Trophoblast cell (in vitro differentiated cells and primary cell): ENCODE results near the gene TAS1R3.
A peak's percentile ranks its signal among the peaks of the same experiment; 100 is the strongest.

Experiments used
- DNase-seq, 2 donors: peaks; one replicate each; pipeline ENCODE4 v3.0.0-alpha.2; 2016
- H2AFZ ChIP-seq: 2 replicates; pipeline ENCODE4 v1.6.1; 2013; ENCODE audit warnings: low read length, moderate library complexity, mild to moderate bottlenecking; ENCODE audit not compliant: insufficient read depth, poor library complexity
- H2AK5ac ChIP-seq: 2 replicates; pipeline ENCODE4 v1.6.1; 2013; ENCODE audit warnings: mild to moderate bottlenecking, low read length
- H2BK120ac ChIP-seq: 2 replicates; pipeline ENCODE4 v1.6.1; 2013; ENCODE audit warnings: low read length, mild to moderate bottlenecking, moderate library complexity; ENCODE audit not compliant: insufficient read depth, poor library complexity
- H2BK12ac ChIP-seq: 2 replicates; pipeline ENCODE4 v1.6.1; 2013; ENCODE audit warnings: mild to moderate bottlenecking, low read length, moderate library complexity
- H2BK5ac ChIP-seq: 2 replicates; pipeline ENCODE4 v1.6.1; 2013; ENCODE audit warnings: low read length, low read depth, moderate library complexity, mild to moderate bottlenecking; ENCODE audit not compliant: poor library complexity
- H3K14ac ChIP-seq: 2 replicates; pipeline ENCODE4 v1.6.1; 2013; ENCODE audit warnings: mild to moderate bottlenecking, low read length
- H3K18ac ChIP-seq: 2 replicates; pipeline ENCODE4 v1.6.1; 2013; ENCODE audit warnings: mild to moderate bottlenecking, low read length
- H3K23ac ChIP-seq: 2 replicates; pipeline ENCODE4 v1.6.1; 2013; ENCODE audit warnings: low read length
- H3K27ac ChIP-seq: 2 replicates; pipeline ENCODE4 v1.5.1; 2013; ENCODE audit warnings: low read depth, mild to moderate bottlenecking, inconsistent platforms, low read length, moderate library complexity
- H3K27me3 ChIP-seq: 2 replicates; pipeline ENCODE4 v1.6.1; 2013; ENCODE audit warnings: inconsistent platforms, mild to moderate bottlenecking, low read length, moderate library complexity; ENCODE audit not compliant: insufficient read depth
- H3K36me3 ChIP-seq, 2 experiments: 1 replicate in 1 of 2; 2 replicates in 1 of 2; pipeline ENCODE4 v1.6.1; 2013; ENCODE audit warnings: low read length in 2 of 2, mild to moderate bottlenecking in 2 of 2, moderate library complexity in 1 of 2; ENCODE audit not compliant: insufficient read depth in 2 of 2, control insufficient read depth in 1 of 2
- H3K4ac ChIP-seq: 2 replicates; pipeline ENCODE4 v1.6.1; 2013; ENCODE audit warnings: low read depth, mild to moderate bottlenecking, low read length, moderate library complexity
- H3K4me1 ChIP-seq, 2 experiments: 1 replicate in 1 of 2; 2 replicates in 1 of 2; pipeline ENCODE4 v1.6.1; 2013; ENCODE audit warnings: low read length in 2 of 2, mild to moderate bottlenecking in 2 of 2, moderate library complexity in 1 of 2; ENCODE audit not compliant: insufficient read depth in 2 of 2, control insufficient read depth in 1 of 2
- H3K4me2 ChIP-seq: 2 replicates; pipeline ENCODE4 v1.6.1; 2013; ENCODE audit warnings: inconsistent platforms, mild to moderate bottlenecking, low read length, moderate library complexity
- H3K4me3 ChIP-seq: 2 replicates; pipeline ENCODE4 v1.5.1; 2013; ENCODE audit warnings: mild to moderate bottlenecking, low read depth, low read length, inconsistent platforms
- H3K79me1 ChIP-seq: one replicate; pipeline ENCODE4 v1.6.1; 2013; ENCODE audit warnings: low read length
- H3K79me2 ChIP-seq: 2 replicates; pipeline ENCODE4 v1.6.1; 2013; ENCODE audit warnings: low read length, mild to moderate bottlenecking; ENCODE audit not compliant: control insufficient read depth, insufficient read depth, poor library complexity
- H3K9ac ChIP-seq: 2 replicates; pipeline ENCODE4 v1.6.1; 2013; ENCODE audit warnings: mild to moderate bottlenecking, low read length
- H3K9me3 ChIP-seq: 2 replicates; pipeline ENCODE4 v1.6.1; 2013; ENCODE audit warnings: low read depth, mild to moderate bottlenecking, control low read depth, inconsistent platforms, low read length; ENCODE audit not compliant: insufficient read depth
- H4K12ac ChIP-seq: 2 replicates; pipeline ENCODE4 v1.6.1; 2013; ENCODE audit warnings: low read depth, mild to moderate bottlenecking, low read length, moderate library complexity
- H4K8ac ChIP-seq: 2 replicates; pipeline ENCODE4 v1.6.1; 2013; ENCODE audit warnings: low read depth, mild to moderate bottlenecking, low read length, moderate library complexity
- H4K91ac ChIP-seq: one replicate; pipeline ENCODE4 v1.6.1; 2013; ENCODE audit warnings: low read depth, mild to moderate bottlenecking, low read length, moderate library complexity
- WGBS: extraction: QIAGEN DNeasy Blood & Tissue Kit; methylation state at CpG from one replicate; pipeline ENCODE4 v1.1.7; 2013; ENCODE audit warnings: missing lambda C conversion rate; ENCODE audit not compliant: insufficient read length, insufficient coverage; ENCODE audit errors: extremely low coverage; 5-methylcytosine and 5-hydroxymethylcytosine counted together

Gene TAS1R3

DNA sequence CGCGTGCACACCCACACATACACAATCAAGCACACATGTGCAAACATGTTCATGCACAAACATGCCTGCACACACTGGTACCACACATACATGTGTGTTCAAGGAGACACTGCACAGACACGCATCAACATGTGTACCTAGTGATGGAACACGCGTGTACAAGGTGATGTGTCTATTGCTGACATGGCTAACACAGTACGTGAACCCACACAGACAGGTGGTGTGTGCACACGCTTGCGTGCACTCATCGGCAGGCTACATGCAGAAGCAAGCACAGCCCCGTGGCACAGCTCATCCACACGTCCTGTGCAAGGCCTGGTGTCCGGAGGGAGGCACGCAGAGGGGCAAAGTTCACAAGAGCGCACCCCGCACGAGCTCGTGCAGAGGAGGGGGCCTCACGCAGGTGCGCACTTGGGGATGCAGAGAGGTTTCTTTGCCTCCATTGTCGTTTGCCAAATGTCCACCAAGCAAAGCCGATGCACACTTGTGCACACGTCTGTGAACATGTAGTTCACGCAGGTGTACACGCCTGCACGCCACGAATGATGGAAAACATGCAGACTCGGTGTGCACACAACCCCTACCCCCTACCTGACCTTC, 24.3 kb upstream of the TAS1R3 start:
- Histone ChIP-seq H3K4me3 (peak overlapping the region; percentile 89), H3K36me3 (peaks cover 23 to 25% of the 10 kb centered on the region in 2 experiments), H2AK5ac (no peak overlapping the region), H3K79me2 (peaks cover 26% of the 10 kb centered on the region), H4K8ac (no peak overlapping the region), H3K27me3 (no peaks in the 10 kb centered on the region), H3K14ac (peak overlapping the region; percentile 59), H3K79me1 (peaks cover 28% of the 10 kb centered on the region), H3K9me3 (no peaks in the 10 kb centered on the region), H4K12ac (no peak overlapping the region), H3K23ac (no peak overlapping the region), H3K9ac (peak overlapping the region; percentile 64), H2BK120ac (no peak overlapping the region), H4K91ac (peak overlapping the region; percentile 85), H3K4ac (peak overlapping the region; percentile 59), H2AFZ (no peak overlapping the region), H3K27ac (no peak overlapping the region), H3K4me1 (peaks cover 47 to 52% of the 10 kb centered on the region in 2 experiments), H3K4me2 (peak overlapping the region; percentile 88), H2BK12ac (no peak overlapping the region), H3K18ac (no peak overlapping the region), H2BK5ac (no peak overlapping the region)
- no CpG with 5 or more reads among the region's 27 CpGs for WGBS
- DNase-seq: no peak

- Histone ChIP-seq H3K4me3 (peak overlapping the region; percentile 89), H3K27me3 (no peaks in the 10 kb centered on the region), H2AFZ (no peak overlapping the region), H3K79me1 (peaks cover 28% of the 10 kb centered on the region), H3K18ac (peak overlapping the region; percentile 77), H4K91ac (peak overlapping the region; percentile 85), H4K12ac (peak overlapping the region; percentile 3), H3K4ac (peak overlapping the region; percentile 59), H3K4me1 (peaks cover 47 to 52% of the 10 kb centered on the region in 2 experiments), H4K8ac (peak overlapping the region; percentile 44), H2BK120ac (peak overlapping the region; percentile 43), H3K79me2 (peaks cover 26% of the 10 kb centered on the region), H3K9me3 (no peaks in the 10 kb centered on the region), H3K4me2 (peak overlapping the region; percentile 88), H3K9ac (peak overlapping the region; percentile 81), H2BK5ac (peak overlapping the region; percentile 3), H3K36me3 (peaks cover 29 to 30% of the 10 kb centered on the region in 2 experiments), H3K23ac (no peak overlapping the region), H2BK12ac (no peak overlapping the region), H3K27ac (peak overlapping the region; percentile 77), H2AK5ac (peak overlapping the region; percentile 46), H3K14ac (peak overlapping the region; percentile 59)
- peak in 1 of 2 donors; percentile 51 for DNase-seq
- no CpG with 5 or more reads among the region's 83 CpGs for WGBS
Measured at GRCh38 chr1:1307261-1307922, 23.7 kb upstream of the TAS1R3 start.

DNA sequence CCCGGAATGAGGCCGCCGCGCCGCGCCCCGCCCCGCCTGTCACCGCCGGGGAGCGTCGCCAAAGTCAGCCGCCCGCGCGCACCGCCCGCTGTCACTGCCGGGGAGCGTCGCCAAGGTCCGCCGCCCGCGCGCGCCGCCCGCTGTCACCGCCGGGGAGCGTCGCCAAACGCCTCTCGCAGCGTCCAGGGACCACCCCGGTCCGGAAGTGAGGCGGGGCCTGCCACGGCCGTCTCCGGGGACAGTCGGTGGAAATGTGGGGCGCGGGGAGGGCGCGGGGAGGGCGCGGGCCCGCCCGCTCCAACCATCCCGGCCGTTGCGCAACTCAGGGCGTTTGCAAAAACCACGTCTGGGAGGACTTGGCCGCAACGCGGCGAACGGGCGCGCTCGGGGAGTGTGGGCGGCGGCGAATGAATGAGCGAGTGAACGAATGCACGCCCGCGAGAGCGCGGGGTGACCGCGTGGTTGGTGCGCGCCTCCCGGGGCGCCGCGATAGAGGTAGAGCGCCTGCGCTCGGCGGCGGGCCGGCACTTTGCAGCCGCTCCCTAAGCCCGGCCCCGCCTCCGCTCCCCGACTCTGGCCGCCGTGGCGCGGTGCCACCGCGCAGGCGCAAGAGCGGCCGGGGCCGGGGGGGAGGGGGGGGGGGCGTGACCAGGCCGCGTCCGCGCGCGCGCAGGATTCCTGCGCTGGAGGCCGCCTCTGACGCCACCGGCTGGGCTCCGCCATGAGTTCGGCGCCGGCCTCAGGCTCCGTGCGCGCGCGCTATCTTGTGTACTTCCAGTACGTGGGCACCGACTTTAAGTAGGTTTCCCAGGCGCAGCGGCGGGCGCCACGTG, 22.9 kb upstream of the TAS1R3 start, which contains the start of the genes ACAP3 and PUSL1:
Gene ACAP3 (minus strand): TSS at position 8 of the 833 bp plus-strand sequence. CDS start 115 bp downstream, outside the sequence.
Gene PUSL1 (plus strand): TSS at position 675 of the 833 bp plus-strand sequence. CDS start 47 bp downstream, at position 722.
- Histone ChIP-seq H3K4ac (peak within 1 kb of the TSS; percentile 70), H3K9ac (peak within 1 kb of the TSS; percentile 88), H3K36me3 (peaks cover 36 to 37% of the 10 kb centered on the region in 2 experiments), H2AK5ac (peak within 1 kb of the TSS; percentile 73), H3K23ac (no peak within 1 kb of the TSS), H2BK120ac (peak within 1 kb of the TSS; percentile 86), H2BK5ac (peak within 1 kb of the TSS; percentile 85), H3K79me2 (peaks cover 26% of the 10 kb centered on the region), H3K27ac (peak within 1 kb of the TSS; percentile 94), H3K14ac (peak within 1 kb of the TSS; percentile 93), H4K12ac (peak within 1 kb of the TSS; percentile 88), H4K91ac (peak within 1 kb of the TSS; percentile 97), H2BK12ac (peak within 1 kb of the TSS; percentile 2), H4K8ac (peak within 1 kb of the TSS; percentile 80), H3K18ac (peak within 1 kb of the TSS; percentile 92), H3K4me3 (peak within 1 kb of the TSS; percentile 92), H3K79me1 (peaks cover 28% of the 10 kb centered on the region), H3K4me1 (peaks cover 43 to 48% of the 10 kb centered on the region in 2 experiments), H2AFZ (peak within 1 kb of the TSS; percentile 70), H3K9me3 (no peaks in the 10 kb centered on the region), H3K27me3 (no peaks in the 10 kb centered on the region), H3K4me2 (peak within 1 kb of the TSS; percentile 91)
- no CpG with 5 or more reads among the region's 131 CpGs for WGBS
- peak; percentile 82 to 92 for DNase-seq

- H3K14ac ChIP-seq: peak overlapping the region; percentile 92
- peaks cover 28% of the 10 kb centered on the region for H3K79me1 ChIP-seq
- H3K9me3 ChIP-seq: no peaks in the 10 kb centered on the region
- H4K12ac ChIP-seq: peak overlapping the region; percentile 79
- WGBS: no CpG with 5 or more reads among the region's 66 CpGs
- peaks cover 26% of the 10 kb centered on the region for H3K79me2 ChIP-seq
- H3K4me2 ChIP-seq: peak overlapping the region; percentile 91
- peak overlapping the region; percentile 78 for H2BK5ac ChIP-seq
- peaks cover 39 to 44% of the 10 kb centered on the region in 2 experiments for H3K4me1 ChIP-seq
- H3K27ac ChIP-seq: peak overlapping the region; percentile 75
- H2AK5ac ChIP-seq: peak overlapping the region; percentile 73
- peak overlapping the region; percentile 92 for H3K4me3 ChIP-seq
- H3K27me3 ChIP-seq: no peaks in the 10 kb centered on the region
- peak overlapping the region; percentile 64 for H2BK120ac ChIP-seq
- H3K18ac ChIP-seq: peak overlapping the region; percentile 92
- no peak for DNase-seq
- H3K23ac ChIP-seq: no peak overlapping the region
- peak overlapping the region; percentile 87 for H4K91ac ChIP-seq
- H2BK12ac ChIP-seq: no peak overlapping the region
- peak overlapping the region; percentile 88 for H3K9ac ChIP-seq
- peaks cover 43 to 44% of the 10 kb centered on the region in 2 experiments for H3K36me3 ChIP-seq
- H4K8ac ChIP-seq: peak overlapping the region; percentile 67
- H2AFZ ChIP-seq: peak overlapping the region; percentile 58
- H3K4ac ChIP-seq: peak overlapping the region; percentile 70
Measured at GRCh38 chr1:1308756-1309250, 22.3 kb upstream of the TAS1R3 start.
